HepG2 (cell line): ENCODE data around the gene ZNF23. TPM values are rescaled to one million over a fixed set of nuclear protein-coding genes. Genes with fewer than 3 reads are reported as not detected.

ENCODE experiments used
- GTF3A ChIP-seq: sonication (generic); formaldehyde crosslinking; conservative IDR thresholded peaks from 2 replicates; pipeline ENCODE4 v1.4.0; 2020; ENCODE audit warnings: mild to moderate bottlenecking, missing genetic modification reagents
- HNF1B ChIP-seq: sonication (generic); formaldehyde crosslinking; IDR thresholded peaks from 2 replicates; pipeline ENCODE4 v1.5.1; 2020; ENCODE audit warnings: mild to moderate bottlenecking, moderate library complexity, missing genetic modification reagents
- KLF11 ChIP-seq: IDR thresholded peaks from 2 replicates; pipeline ENCODE4 v1.6.1; 2016; ENCODE audit warnings: missing compliant biosample characterization
- NCOA5 ChIP-seq: sonication (generic); formaldehyde crosslinking; IDR thresholded peaks from 2 replicates; pipeline ENCODE4 v1.4.0; 2020; ENCODE audit warnings: missing genetic modification reagents
- RBAK ChIP-seq: sonication (generic); formaldehyde crosslinking; IDR thresholded peaks from 2 replicates; pipeline ENCODE4 v1.5.1; 2020; ENCODE audit warnings: mild to moderate bottlenecking, missing genetic modification reagents
- TEAD2 ChIP-seq: sonication (generic); formaldehyde crosslinking; IDR thresholded peaks from 2 replicates; pipeline ENCODE4 v1.9.0; 2021; ENCODE audit warnings: missing genetic modification reagents
- TEAD3 ChIP-seq: optimal IDR thresholded peaks from 2 replicates; pipeline ENCODE3; 2016; ENCODE audit warnings: borderline replicate concordance
- TOE1 ChIP-seq: sonication (generic); formaldehyde crosslinking; IDR thresholded peaks from 2 replicates; pipeline ENCODE4 v1.4.0; 2020; ENCODE audit warnings: mild to moderate bottlenecking, missing genetic modification reagents
- ZNF282 ChIP-seq: fragments of 450-650 bp; IDR thresholded peaks from 2 replicates; pipeline ENCODE4 v1.6.1; 2018; ENCODE audit not compliant: partially characterized antibody
- ZNF30 ChIP-seq: sonication (generic); formaldehyde crosslinking; IDR thresholded peaks from 2 replicates; pipeline ENCODE4 v1.5.0; 2020; ENCODE audit warnings: mild to moderate bottlenecking, missing genetic modification reagents
- ZNF615 ChIP-seq: sonication (generic); formaldehyde crosslinking; IDR thresholded peaks from 2 replicates; pipeline ENCODE4 v1.5.0; 2020; ENCODE audit warnings: mild to moderate bottlenecking, missing genetic modification reagents, borderline replicate concordance
- ZNF737 ChIP-seq: sonication (generic); formaldehyde crosslinking; IDR thresholded peaks from 2 replicates; pipeline ENCODE4 v1.5.0; 2020; ENCODE audit warnings: missing genetic modification reagents, mild to moderate bottlenecking, borderline replicate concordance
- ZNF782 ChIP-seq: sonication (generic); formaldehyde crosslinking; IDR thresholded peaks from 2 replicates; pipeline ENCODE4 v1.4.0; 2020; ENCODE audit warnings: missing genetic modification reagents, mild to moderate bottlenecking, borderline replicate concordance
- polyA plus RNA-seq, 8 experiments: library from polyadenylated mRNA; depleted of rRNA in 3 of 8; stranded (reverse) in 7 of 8; unstranded in 1 of 8; fragments of >200 nt; fragmentation: Illumina TruSeq in 4 of 8; extraction: Trizol in 4 of 8; gene quantifications; 2 replicates each; pipeline versions ENCODE4 v1.2.1 to v1.2.3, GENCODE V29; 2011 to 2016; ENCODE audit warnings: low read depth in 4 of 8, missing spikeins in 1 of 8, mixed read lengths in 1 of 8; ENCODE audit not compliant: insufficient read depth in 1 of 8
- total RNA-seq, 5 experiments: library from RNA; depleted of rRNA; stranded (reverse); fragments of >200 nt; fragmentation: Illumina TruSeq; extraction: Trizol; gene quantifications; 2 replicates each; pipeline ENCODE4 v1.2.3, GENCODE V29; 2016; ENCODE audit warnings: low read depth in 1 of 5
- TF ChIP-seq, protein P1 (sequence below): sonication (generic); formaldehyde crosslinking; IDR thresholded peaks from 2 replicates; pipeline ENCODE4 v1.4.0; 2020; ENCODE audit warnings: missing genetic modification reagents, borderline replicate concordance
- TF ChIP-seq, protein P2 (sequence below): sonication (generic); formaldehyde crosslinking; IDR thresholded peaks from 2 replicates; pipeline ENCODE4 v1.4.0; 2020; ENCODE audit warnings: missing genetic modification reagents
- TF ChIP-seq, protein P3 (sequence below): fragments of 450-650 bp; IDR thresholded peaks from 2 replicates; pipeline ENCODE4 v1.6.1; 2017
- TF ChIP-seq, protein P4 (sequence below): sonication (generic); formaldehyde crosslinking; IDR thresholded peaks from 2 replicates; pipeline ENCODE4 v1.5.0; 2020; ENCODE audit warnings: mild to moderate bottlenecking, low read depth, missing genetic modification reagents, borderline replicate concordance

ZNF23 gene
- total and polyA plus RNA-seq, 2 of the 13 experiments (the other 11 are each of a cell fraction or from before 2014, with no cell fraction given): 8.6 to 12.2 TPM

GRCh38 chr16:71461686-71462648 is at the start of gene ZNF23 (continued):
- TF ChIP-seq, protein P1, sequence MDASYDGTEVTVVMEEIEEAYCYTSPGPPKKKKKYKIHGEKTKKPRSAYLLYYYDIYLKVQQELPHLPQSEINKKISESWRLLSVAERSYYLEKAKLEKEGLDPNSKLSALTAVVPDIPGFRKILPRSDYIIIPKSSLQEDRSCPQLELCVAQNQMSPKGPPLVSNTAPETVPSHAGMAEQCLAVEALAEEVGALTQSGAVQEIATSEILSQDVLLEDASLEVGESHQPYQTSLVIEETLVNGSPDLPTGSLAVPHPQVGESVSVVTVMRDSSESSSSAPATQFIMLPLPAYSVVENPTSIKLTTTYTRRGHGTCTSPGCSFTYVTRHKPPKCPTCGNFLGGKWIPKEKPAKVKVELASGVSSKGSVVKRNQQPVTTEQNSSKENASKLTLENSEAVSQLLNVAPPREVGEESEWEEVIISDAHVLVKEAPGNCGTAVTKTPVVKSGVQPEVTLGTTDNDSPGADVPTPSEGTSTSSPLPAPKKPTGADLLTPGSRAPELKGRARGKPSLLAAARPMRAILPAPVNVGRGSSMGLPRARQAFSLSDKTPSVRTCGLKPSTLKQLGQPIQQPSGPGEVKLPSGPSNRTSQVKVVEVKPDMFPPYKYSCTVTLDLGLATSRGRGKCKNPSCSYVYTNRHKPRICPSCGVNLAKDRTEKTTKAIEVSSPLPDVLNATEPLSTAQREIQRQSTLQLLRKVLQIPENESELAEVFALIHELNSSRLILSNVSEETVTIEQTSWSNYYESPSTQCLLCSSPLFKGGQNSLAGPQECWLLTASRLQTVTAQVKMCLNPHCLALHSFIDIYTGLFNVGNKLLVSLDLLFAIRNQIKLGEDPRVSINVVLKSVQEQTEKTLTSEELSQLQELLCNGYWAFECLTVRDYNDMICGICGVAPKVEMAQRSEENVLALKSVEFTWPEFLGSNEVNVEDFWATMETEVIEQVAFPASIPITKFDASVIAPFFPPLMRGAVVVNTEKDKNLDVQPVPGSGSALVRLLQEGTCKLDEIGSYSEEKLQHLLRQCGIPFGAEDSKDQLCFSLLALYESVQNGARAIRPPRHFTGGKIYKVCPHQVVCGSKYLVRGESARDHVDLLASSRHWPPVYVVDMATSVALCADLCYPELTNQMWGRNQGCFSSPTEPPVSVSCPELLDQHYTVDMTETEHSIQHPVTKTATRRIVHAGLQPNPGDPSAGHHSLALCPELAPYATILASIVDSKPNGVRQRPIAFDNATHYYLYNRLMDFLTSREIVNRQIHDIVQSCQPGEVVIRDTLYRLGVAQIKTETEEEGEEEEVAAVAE (CRISPR knock-in tag): peak; percentile 89
- TF ChIP-seq ZNF737 (CRISPR knock-in tag) (no peak), ZNF30 (CRISPR knock-in tag) (no peak), TEAD3 (CRISPR knock-in tag) (peak; percentile 89), RBAK (CRISPR knock-in tag) (no peak; the same call in 1 of the 2 replicates), GTF3A (no peak), ZNF282 (no peak), HNF1B (peak; percentile 92), NCOA5 (no peak), TOE1 (peak; percentile 96), ZNF782 (peak; percentile 96), TEAD2 (CRISPR knock-in tag) (no peak), ZNF615 (CRISPR knock-in tag) (no peak), KLF11 (CRISPR knock-in tag) (peak; percentile 93; the same call in 1 of the 2 replicates)
- TF ChIP-seq, protein P2, sequence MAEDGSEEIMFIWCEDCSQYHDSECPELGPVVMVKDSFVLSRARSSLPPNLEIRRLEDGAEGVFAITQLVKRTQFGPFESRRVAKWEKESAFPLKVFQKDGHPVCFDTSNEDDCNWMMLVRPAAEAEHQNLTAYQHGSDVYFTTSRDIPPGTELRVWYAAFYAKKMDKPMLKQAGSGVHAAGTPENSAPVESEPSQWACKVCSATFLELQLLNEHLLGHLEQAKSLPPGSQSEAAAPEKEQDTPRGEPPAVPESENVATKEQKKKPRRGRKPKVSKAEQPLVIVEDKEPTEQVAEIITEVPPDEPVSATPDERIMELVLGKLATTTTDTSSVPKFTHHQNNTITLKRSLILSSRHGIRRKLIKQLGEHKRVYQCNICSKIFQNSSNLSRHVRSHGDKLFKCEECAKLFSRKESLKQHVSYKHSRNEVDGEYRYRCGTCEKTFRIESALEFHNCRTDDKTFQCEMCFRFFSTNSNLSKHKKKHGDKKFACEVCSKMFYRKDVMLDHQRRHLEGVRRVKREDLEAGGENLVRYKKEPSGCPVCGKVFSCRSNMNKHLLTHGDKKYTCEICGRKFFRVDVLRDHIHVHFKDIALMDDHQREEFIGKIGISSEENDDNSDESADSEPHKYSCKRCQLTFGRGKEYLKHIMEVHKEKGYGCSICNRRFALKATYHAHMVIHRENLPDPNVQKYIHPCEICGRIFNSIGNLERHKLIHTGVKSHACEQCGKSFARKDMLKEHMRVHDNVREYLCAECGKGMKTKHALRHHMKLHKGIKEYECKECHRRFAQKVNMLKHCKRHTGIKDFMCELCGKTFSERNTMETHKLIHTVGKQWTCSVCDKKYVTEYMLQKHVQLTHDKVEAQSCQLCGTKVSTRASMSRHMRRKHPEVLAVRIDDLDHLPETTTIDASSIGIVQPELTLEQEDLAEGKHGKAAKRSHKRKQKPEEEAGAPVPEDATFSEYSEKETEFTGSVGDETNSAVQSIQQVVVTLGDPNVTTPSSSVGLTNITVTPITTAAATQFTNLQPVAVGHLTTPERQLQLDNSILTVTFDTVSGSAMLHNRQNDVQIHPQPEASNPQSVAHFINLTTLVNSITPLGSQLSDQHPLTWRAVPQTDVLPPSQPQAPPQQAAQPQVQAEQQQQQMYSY (CRISPR knock-in tag): no peak
- TF ChIP-seq, protein P3, sequence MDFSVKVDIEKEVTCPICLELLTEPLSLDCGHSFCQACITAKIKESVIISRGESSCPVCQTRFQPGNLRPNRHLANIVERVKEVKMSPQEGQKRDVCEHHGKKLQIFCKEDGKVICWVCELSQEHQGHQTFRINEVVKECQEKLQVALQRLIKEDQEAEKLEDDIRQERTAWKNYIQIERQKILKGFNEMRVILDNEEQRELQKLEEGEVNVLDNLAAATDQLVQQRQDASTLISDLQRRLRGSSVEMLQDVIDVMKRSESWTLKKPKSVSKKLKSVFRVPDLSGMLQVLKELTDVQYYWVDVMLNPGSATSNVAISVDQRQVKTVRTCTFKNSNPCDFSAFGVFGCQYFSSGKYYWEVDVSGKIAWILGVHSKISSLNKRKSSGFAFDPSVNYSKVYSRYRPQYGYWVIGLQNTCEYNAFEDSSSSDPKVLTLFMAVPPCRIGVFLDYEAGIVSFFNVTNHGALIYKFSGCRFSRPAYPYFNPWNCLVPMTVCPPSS: no peak
- TF ChIP-seq, protein P4, sequence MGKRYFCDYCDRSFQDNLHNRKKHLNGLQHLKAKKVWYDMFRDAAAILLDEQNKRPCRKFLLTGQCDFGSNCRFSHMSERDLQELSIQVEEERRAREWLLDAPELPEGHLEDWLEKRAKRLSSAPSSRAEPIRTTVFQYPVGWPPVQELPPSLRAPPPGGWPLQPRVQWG: no peak
